ENCODE measurements around the gene HECTD4.
A peak's percentile ranks its signal among the peaks of the same experiment; 100 is the strongest.
"Not testable (repeated sequence)": the region's sequence is repeated elsewhere in the genome, so short reads cannot be mapped to it uniquely, and the experiment has no call there.

HECTD4 gene

GRCh38 chr12:112406519-112407488, 24.6 kb upstream of the HECTD4 start:
- DNase-seq = no peak

- no peak for DNase-seq
Observed at GRCh38 chr12:112401903-112402498, 19.8 kb upstream of the HECTD4 start.

- no peak for DNase-seq
Observed at GRCh38 chr12:112401054-112401453, 18.8 kb upstream of the HECTD4 start.

- DNase-seq = no peak
Observed at GRCh38 chr12:112393328-112393727, 11.1 kb upstream of the HECTD4 start.

GRCh38 chr12:112389922-112390654, 7.9 kb upstream of the HECTD4 start:
- DNase-seq = not testable (repeated sequence)

- DNase-seq = no peak
Observed at GRCh38 chr12:112389228-112389627, 7.0 kb upstream of the HECTD4 start.

- no peak for DNase-seq
Observed at GRCh38 chr12:112386726-112387125, 4.5 kb upstream of the HECTD4 start.

GRCh38 chr12:112382866-112383265, 635 bp upstream of the HECTD4 start:
- no peak for DNase-seq

- peak; percentile 7 for DNase-seq
Observed at GRCh38 chr12:112381406-112381882, 787 bp downstream of the HECTD4 start.

GRCh38 chr12:112380663-112381405, 1.4 kb downstream of the HECTD4 start:
- DNase-seq = no peak

- no peak for DNase-seq
Observed at GRCh38 chr12:112375105-112375504, 7.1 kb downstream of the HECTD4 start.

GRCh38 chr12:112374166-112374740, 8.0 kb downstream of the HECTD4 start:
- DNase-seq = no peak

GRCh38 chr12:112370868-112371510, 11.2 kb downstream of the HECTD4 start:
- DNase-seq = no peak

GRCh38 chr12:112370199-112370598, 12.0 kb downstream of the HECTD4 start:
- no peak for DNase-seq

- DNase-seq = no peak
Observed at GRCh38 chr12:112368856-112369255, 13.4 kb downstream of the HECTD4 start.

GRCh38 chr12:112367965-112368364, 14.3 kb downstream of the HECTD4 start:
- no peak for DNase-seq

GRCh38 chr12:112362310-112362709, 19.9 kb downstream of the HECTD4 start:
- DNase-seq = no peak

- DNase-seq = no peak
Observed at GRCh38 chr12:112361271-112361670, 21.0 kb downstream of the HECTD4 start.

- no peak for DNase-seq
Observed at GRCh38 chr12:112359290-112359689, 22.9 kb downstream of the HECTD4 start.

- DNase-seq = no peak
Observed at GRCh38 chr12:112357214-112357613, 25.0 kb downstream of the HECTD4 start.

- DNase-seq = no peak
Observed at GRCh38 chr12:112354399-112354798, 27.8 kb downstream of the HECTD4 start.

GRCh38 chr12:112353393-112353792, 28.8 kb downstream of the HECTD4 start:
- no peak for DNase-seq

Measured in midbrain (tissue), 1 donor.